Peyer's patch (tissue), 4 donors: ENCODE results near the gene FAM53C. TPM values are rescaled to one million over a fixed set of nuclear protein-coding genes. Genes with fewer than 3 reads are reported as not detected.

Source experiments
- DNase-seq, 3 donors: peaks; one replicate each; pipeline ENCODE4 v3.0.0-alpha.2; 2017 to 2019
- H3K27ac ChIP-seq, 4 donors: fragments of 200-600 bp; sonication (generic); one replicate each; pipeline ENCODE4 v1.5.1; 2016 to 2019
- H3K27me3 ChIP-seq, 2 donors: fragments of 200-600 bp; sonication (generic); one replicate each; pipeline ENCODE4 v1.5.1; 2019
- H3K36me3 ChIP-seq, 3 donors: fragments of 200-600 bp; sonication (generic); one replicate each; pipeline ENCODE4 v1.5.1; 2016 to 2019
- H3K4me1 ChIP-seq, 4 donors: fragments of 200-600 bp; sonication (generic); one replicate each; pipeline ENCODE4 v1.5.1; 2016 to 2019
- H3K4me3 ChIP-seq, 4 donors: fragments of 200-600 bp; sonication (generic); 1 replicate in 3 of 4; 2 replicates in 1 of 4; pipeline ENCODE4 v1.5.1; 2016 to 2019; ENCODE audit warnings: mild to moderate bottlenecking in 1 of 4
- H3K9me3 ChIP-seq, 4 donors: fragments of 200-600 bp; sonication (generic); one replicate each; pipeline ENCODE4 v1.5.1; 2016 to 2019; ENCODE audit warnings: mild to moderate bottlenecking in 1 of 4
- POLR2A ChIP-seq, 2 donors: fragments of 450-650 bp; IDR thresholded peaks; one replicate each; pipeline ENCODE4 v1.5.1; 2017; ENCODE audit warnings: antibody characterized with exemption in 2 of 2, mild to moderate bottlenecking in 2 of 2, moderate library complexity in 2 of 2
- total RNA-seq, 4 donors: library from RNA; depleted of rRNA; stranded (reverse); fragments of >200 nt; gene quantifications; one replicate each; pipeline ENCODE4 v1.1.0, GENCODE V29; 2016
- TF ChIP-seq, protein P1 (sequence below), 6 experiments: fragments of 450-650 bp in 4 of 6; fragments of 200-600 bp in 2 of 6; sonication (generic) in 1 of 6; IDR thresholded peaks; one replicate each; pipeline ENCODE4 v1.5.1; 2017 to 2019; ENCODE audit warnings: antibody characterized with exemption in 6 of 6, mild to moderate bottlenecking in 3 of 6, moderate library complexity in 1 of 6

Gene FAM53C
- total RNA-seq, 4 donors from 2014 or later, result 19.1 to 22.1 (median 20.7) TPM

DNA sequence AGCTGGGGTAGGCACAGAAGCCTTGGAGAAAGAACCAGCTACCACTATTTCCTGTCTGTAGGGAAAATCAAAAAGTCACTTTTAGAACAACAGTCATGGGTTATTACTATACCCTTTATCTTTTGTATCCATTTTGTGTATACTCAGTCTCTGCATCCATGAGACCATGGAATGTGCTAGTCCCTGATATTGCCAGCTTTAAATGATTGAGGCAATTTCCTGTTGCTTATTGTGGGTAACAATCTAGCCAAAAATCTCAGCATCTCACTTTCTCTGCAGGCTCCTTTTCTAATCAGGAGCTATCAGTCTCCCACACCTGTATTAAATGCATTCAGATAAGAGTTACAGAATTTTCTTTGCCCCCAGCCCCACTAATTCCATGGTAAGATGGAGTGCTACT, 13.5 kb downstream of the FAM53C start:
- TF ChIP-seq, protein P1, sequence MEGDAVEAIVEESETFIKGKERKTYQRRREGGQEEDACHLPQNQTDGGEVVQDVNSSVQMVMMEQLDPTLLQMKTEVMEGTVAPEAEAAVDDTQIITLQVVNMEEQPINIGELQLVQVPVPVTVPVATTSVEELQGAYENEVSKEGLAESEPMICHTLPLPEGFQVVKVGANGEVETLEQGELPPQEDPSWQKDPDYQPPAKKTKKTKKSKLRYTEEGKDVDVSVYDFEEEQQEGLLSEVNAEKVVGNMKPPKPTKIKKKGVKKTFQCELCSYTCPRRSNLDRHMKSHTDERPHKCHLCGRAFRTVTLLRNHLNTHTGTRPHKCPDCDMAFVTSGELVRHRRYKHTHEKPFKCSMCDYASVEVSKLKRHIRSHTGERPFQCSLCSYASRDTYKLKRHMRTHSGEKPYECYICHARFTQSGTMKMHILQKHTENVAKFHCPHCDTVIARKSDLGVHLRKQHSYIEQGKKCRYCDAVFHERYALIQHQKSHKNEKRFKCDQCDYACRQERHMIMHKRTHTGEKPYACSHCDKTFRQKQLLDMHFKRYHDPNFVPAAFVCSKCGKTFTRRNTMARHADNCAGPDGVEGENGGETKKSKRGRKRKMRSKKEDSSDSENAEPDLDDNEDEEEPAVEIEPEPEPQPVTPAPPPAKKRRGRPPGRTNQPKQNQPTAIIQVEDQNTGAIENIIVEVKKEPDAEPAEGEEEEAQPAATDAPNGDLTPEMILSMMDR (IDR thresholded peaks at IDR 0.05), result no peak
- no peak for TF ChIP-seq POLR2A (IDR thresholded peaks at IDR 0.05)
- Histone ChIP-seq H3K27me3 (no peaks in the 10 kb centered on the region), H3K27ac (no peak overlapping the region), H3K4me1 (peaks cover 0 to 24% (median 6%) of the 10 kb centered on the region in 4 donors), H3K9me3 (peaks cover 0 to 4% (median 2%) of the 10 kb centered on the region in 4 donors), H3K36me3 (peaks cover 0 to 17% (median 0%) of the 10 kb centered on the region in 3 donors), H3K4me3 (no peak overlapping the region)
- no peak for DNase-seq

DNA sequence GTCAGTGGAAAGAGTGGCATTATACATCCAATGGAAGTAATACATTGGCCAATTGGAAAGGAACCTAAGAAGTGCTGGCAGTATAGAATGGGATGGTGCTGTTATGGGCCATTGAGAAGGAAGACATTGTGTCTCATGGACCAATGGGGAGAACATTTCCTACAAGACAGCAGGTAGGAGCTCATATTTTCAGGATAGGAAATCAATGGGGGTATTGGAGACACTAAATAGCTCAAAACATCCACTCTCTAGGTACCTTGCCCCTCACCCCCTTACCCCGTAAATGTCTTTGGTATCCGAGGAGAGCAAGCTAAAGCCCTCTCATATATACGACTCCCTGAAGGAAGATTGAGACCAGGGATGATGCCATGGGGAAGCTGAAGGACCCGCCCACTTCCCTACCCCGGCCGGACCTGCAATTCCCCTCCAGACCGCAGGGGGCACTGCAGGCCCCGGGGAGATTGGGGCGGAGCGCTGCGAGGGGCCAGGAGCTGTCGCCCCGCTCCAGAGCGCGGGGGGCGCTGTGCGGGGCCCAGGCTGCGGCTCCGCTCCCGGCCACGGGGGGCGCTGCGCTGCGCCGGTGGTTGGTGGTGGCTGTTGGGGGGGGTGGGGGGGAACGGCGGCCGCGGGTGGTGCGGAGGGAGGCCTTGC, 14.1 kb downstream of the FAM53C start, which contains the start of gene KDM3B:
Gene KDM3B (plus strand): TSS at position 615 of the 651 bp plus-strand sequence. CDS start 111 bp downstream, outside the sequence.
- no peaks in the 10 kb centered on the region for H3K27me3 ChIP-seq
- peak; percentile 73 to 94 (median 93) for DNase-seq
- TF ChIP-seq POLR2A (IDR thresholded peaks at IDR 0.05), result peak in 1 of 2 donors; percentile 19
- TF ChIP-seq, protein P1 (IDR thresholded peaks at IDR 0.05), result peak; percentile 99 to 100 (median 100)
- peaks cover 0 to 10% (median 0%) of the 10 kb centered on the region in 3 donors for H3K36me3 ChIP-seq
- peak within 1 kb of the TSS; percentile 85 to 100 (median 94) for H3K4me3 ChIP-seq
- peaks cover 0 to 24% (median 6%) of the 10 kb centered on the region in 4 donors for H3K4me1 ChIP-seq
- peak within 1 kb of the TSS; percentile 97 to 100 (median 100) for H3K27ac ChIP-seq
- H3K9me3 ChIP-seq, result peaks cover 0 to 4% (median 2%) of the 10 kb centered on the region in 4 donors

DNA sequence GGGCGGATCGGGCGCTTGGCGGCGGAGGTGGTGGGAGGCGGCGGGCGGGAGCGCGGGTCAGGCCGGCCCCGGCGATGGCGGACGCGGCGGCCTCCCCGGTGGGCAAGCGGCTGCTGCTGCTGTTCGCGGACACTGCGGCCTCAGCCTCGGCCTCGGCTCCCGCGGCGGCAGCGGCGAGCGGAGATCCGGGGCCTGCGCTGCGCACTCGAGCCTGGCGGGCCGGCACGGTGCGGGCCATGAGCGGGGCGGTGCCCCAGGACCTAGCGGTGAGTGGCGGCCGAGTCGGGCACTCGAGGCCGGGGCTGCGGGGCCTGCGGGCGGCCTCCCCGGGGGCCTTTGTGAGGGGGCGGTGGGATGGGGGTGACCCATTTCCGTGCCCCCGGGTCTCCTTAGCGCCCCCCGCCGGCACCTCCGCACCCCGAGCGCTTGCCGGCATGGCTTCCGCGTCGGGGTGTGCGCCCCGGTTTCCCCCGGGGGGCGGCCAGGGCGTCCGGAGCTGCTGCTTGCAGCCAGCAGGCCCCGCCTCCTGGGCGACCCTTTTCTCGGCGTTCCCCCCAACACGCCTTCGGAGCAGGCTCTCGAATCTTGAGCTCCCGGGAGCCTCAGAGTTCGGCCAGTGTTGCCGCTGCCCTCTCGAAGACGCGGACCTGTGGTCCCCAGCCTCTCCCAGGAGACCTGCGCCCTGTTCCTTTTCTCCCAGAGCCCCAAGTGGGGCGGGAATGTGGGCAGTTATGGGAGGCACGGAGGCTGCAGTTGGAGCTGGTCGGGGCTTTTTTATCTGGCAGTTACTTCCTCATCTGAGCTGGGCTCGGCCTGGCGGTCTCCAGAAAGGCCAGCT, 14.9 kb downstream of the FAM53C start:
- TF ChIP-seq, protein P1 (IDR thresholded peaks at IDR 0.05), result peak in 3 of 6 experiments; percentile 0 to 27 (median 25)
- peak; percentile 32 to 33 for TF ChIP-seq POLR2A (IDR thresholded peaks at IDR 0.05)
- H3K9me3 ChIP-seq, result peaks cover 0 to 4% (median 2%) of the 10 kb centered on the region in 4 donors
- peak; percentile 71 to 86 (median 81) for DNase-seq
- peak overlapping the region; percentile 97 to 100 (median 100) for H3K27ac ChIP-seq
- no peaks in the 10 kb centered on the region for H3K27me3 ChIP-seq
- H3K36me3 ChIP-seq, result peaks cover 0 to 2% (median 0%) of the 10 kb centered on the region in 3 donors
- peaks cover 0 to 24% (median 6%) of the 10 kb centered on the region in 4 donors for H3K4me1 ChIP-seq
- H3K4me3 ChIP-seq, result peak overlapping the region; percentile 85 to 100 (median 94)

- Histone ChIP-seq H3K4me3 (peak overlapping the region; percentile 85 to 100 (median 94)), H3K27me3 (no peaks in the 10 kb centered on the region)
These were observed 15.6 kb downstream of the FAM53C start for GRCh38 chr5:138353560-138354080.

More at GRCh38 chr5:138353560-138354080, 15.6 kb downstream of the FAM53C start:
- Histone ChIP-seq H3K36me3 (no peaks in the 10 kb centered on the region), H3K27ac (peak overlapping the region; percentile 97 to 100 (median 100)), H3K9me3 (peaks cover 0 to 4% (median 2%) of the 10 kb centered on the region in 4 donors), H3K4me1 (peaks cover 0 to 24% (median 6%) of the 10 kb centered on the region in 4 donors)
- no peak for DNase-seq
- TF ChIP-seq POLR2A (IDR thresholded peaks at IDR 0.05), result peak in 1 of 2 donors; percentile 3
- TF ChIP-seq, protein P1 (IDR thresholded peaks at IDR 0.05), result no peak
